Testis (tissue), 3 donors: Measurements from ENCODE around the gene JAKMIP1. TPM values are rescaled to one million over a fixed set of nuclear protein-coding genes. Genes with fewer than 3 reads are reported as not detected.

Experiments used
- DNase-seq: peaks from one replicate; pipeline ENCODE4 v3.0.0-alpha.2; 2019
- H3K27ac ChIP-seq, 2 donors: fragments of 200-600 bp; sonication (generic); one replicate each; pipeline ENCODE4 v1.5.1; 2019
- H3K27me3 ChIP-seq: fragments of 200-600 bp; sonication (generic); one replicate; pipeline ENCODE4 v1.5.1; 2019
- H3K36me3 ChIP-seq: fragments of 200-600 bp; sonication (generic); one replicate; pipeline ENCODE4 v1.5.1; 2017; ENCODE audit warnings: low read depth; ENCODE audit errors: missing control alignments
- H3K4me1 ChIP-seq: fragments of 200-600 bp; sonication (generic); one replicate; pipeline ENCODE4 v1.5.1; 2019
- H3K4me3 ChIP-seq, 2 donors: fragments of 200-600 bp; sonication (generic); one replicate each; pipeline ENCODE4 v1.5.1; 2017 to 2019
- H3K9me3 ChIP-seq: fragments of 200-600 bp; sonication (generic); one replicate; pipeline ENCODE4 v1.5.1; 2017
- CTCF ChIP-seq, 3 experiments: fragments of 450-650 bp in 2 of 3; fragments of 200-600 bp in 1 of 3; sonication (generic) in 1 of 3; IDR thresholded peaks; one replicate each; pipeline ENCODE4 v1.5.1; 2016 to 2019; ENCODE audit warnings: antibody characterized with exemption in 3 of 3, mild to moderate bottlenecking in 2 of 3, moderate library complexity in 1 of 3
- POLR2A ChIP-seq: fragments of 450-650 bp; IDR thresholded peaks from one replicate; pipeline ENCODE4 v1.6.1; 2017; ENCODE audit warnings: antibody characterized with exemption, mild to moderate bottlenecking, moderate library complexity
- WGBS, 2 donors: methylation state at CpG; one replicate each; pipeline ENCODE4 v1.1.5; 2018; 5-methylcytosine and 5-hydroxymethylcytosine counted together
- intact Hi-C: fragments of 100-400 bp; cut with DNase I; formaldehyde crosslinking; loops from one replicate; pipeline ENCODE4 v1.15.1; 2023; ENCODE audit warnings: low total_unique reads
- polyA plus RNA-seq: library from polyadenylated mRNA; stranded (reverse); fragments of 350-450 nt; fragmentation: Illumina TruSeq; extraction: RNeasy Lipid Tissue Mini Kit (QIAGEN cat#74804); gene quantifications from one replicate; pipeline ENCODE4 v1.2.3, GENCODE V29; 2014; ENCODE audit warnings: low read depth, low replicate concordance; ENCODE audit not compliant: insufficient read depth
- total RNA-seq, 2 donors: library from RNA; depleted of rRNA; stranded (reverse); fragments of >200 nt; gene quantifications; one replicate each; pipeline ENCODE4 v1.2.3, GENCODE V29; 2016

Gene JAKMIP1
- total and polyA plus RNA-seq, 3 donors from 2014 or later: 10.7 to 18.1 (median 15.2) TPM

GRCh38 chr4:5988086-5988845, 212.1 kb downstream of the JAKMIP1 start:
- Histone ChIP-seq H3K4me1 (no peaks in the 10 kb centered on the region), H3K9me3 (no peaks in the 10 kb centered on the region), H3K4me3 (no peak overlapping the region), H3K27me3 (no peaks in the 10 kb centered on the region), H3K27ac (no peak overlapping the region), H3K36me3 (no peaks in the 10 kb centered on the region)
- 74 to 88% methylated on average over 14 of the region's 14 CpGs for WGBS, 2 donors
- DNase-seq: no peak
- TF ChIP-seq CTCF (IDR thresholded peaks at IDR 0.05): no peak
- TF ChIP-seq POLR2A: no peak
- intact Hi-C loops: no loop called here

- no peaks in the 10 kb centered on the region for H3K27me3 ChIP-seq
- H3K4me3 ChIP-seq: no peak overlapping the region
- H3K9me3 ChIP-seq: no peaks in the 10 kb centered on the region
- no peak for DNase-seq
- no peak overlapping the region for H3K27ac ChIP-seq
- no peaks in the 10 kb centered on the region for H3K36me3 ChIP-seq
- TF ChIP-seq CTCF (IDR thresholded peaks at IDR 0.05) (no peak), POLR2A (no peak)
- intact Hi-C loops: no loop called here
- no peaks in the 10 kb centered on the region for H3K4me1 ChIP-seq
Measured at GRCh38 chr4:5984843-5985242, 215.5 kb downstream of the JAKMIP1 start.

- 82 to 87% methylated on average over 8 to 9 of the region's 9 CpGs for WGBS, 2 donors
- Histone ChIP-seq H3K27ac (no peak overlapping the region), H3K27me3 (no peaks in the 10 kb centered on the region), H3K9me3 (no peaks in the 10 kb centered on the region), H3K4me3 (no peak overlapping the region), H3K36me3 (no peaks in the 10 kb centered on the region), H3K4me1 (no peaks in the 10 kb centered on the region)
- TF ChIP-seq CTCF (IDR thresholded peaks at IDR 0.05): no peak
- TF ChIP-seq POLR2A: no peak
- no peak for DNase-seq
- intact Hi-C loops: no loop called here
Measured at GRCh38 chr4:5982156-5982973, 218.0 kb downstream of the JAKMIP1 start.

- Histone ChIP-seq H3K4me3 (no peak overlapping the region), H3K9me3 (no peaks in the 10 kb centered on the region), H3K27ac (no peak overlapping the region), H3K27me3 (no peaks in the 10 kb centered on the region), H3K36me3 (no peaks in the 10 kb centered on the region), H3K4me1 (no peaks in the 10 kb centered on the region)
- no peak for DNase-seq
- TF ChIP-seq CTCF (IDR thresholded peaks at IDR 0.05): no peak
- no peak for TF ChIP-seq POLR2A
- 61 to 73% methylated on average over 3 of the region's 3 CpGs for WGBS, 2 donors
- intact Hi-C loops: no loop called here
Measured at GRCh38 chr4:5980436-5981155, 219.8 kb downstream of the JAKMIP1 start.
